HG03196 (cell line): ENCODE measurements around the gene RBM27.
A peak's percentile ranks its signal among the peaks of the same experiment; 100 is the strongest.
"Not testable (repeated sequence)": the region's sequence is repeated elsewhere in the genome, so short reads cannot be mapped to it uniquely, and the experiment has no call there.

ENCODE experiments used
- ATAC-seq: cut with Tn5 transposase; IDR thresholded peaks from one replicate; pipeline ENCODE4 v1.9.1; 2021; ENCODE audit not compliant: unreplicated experiment

Gene RBM27

DNA sequence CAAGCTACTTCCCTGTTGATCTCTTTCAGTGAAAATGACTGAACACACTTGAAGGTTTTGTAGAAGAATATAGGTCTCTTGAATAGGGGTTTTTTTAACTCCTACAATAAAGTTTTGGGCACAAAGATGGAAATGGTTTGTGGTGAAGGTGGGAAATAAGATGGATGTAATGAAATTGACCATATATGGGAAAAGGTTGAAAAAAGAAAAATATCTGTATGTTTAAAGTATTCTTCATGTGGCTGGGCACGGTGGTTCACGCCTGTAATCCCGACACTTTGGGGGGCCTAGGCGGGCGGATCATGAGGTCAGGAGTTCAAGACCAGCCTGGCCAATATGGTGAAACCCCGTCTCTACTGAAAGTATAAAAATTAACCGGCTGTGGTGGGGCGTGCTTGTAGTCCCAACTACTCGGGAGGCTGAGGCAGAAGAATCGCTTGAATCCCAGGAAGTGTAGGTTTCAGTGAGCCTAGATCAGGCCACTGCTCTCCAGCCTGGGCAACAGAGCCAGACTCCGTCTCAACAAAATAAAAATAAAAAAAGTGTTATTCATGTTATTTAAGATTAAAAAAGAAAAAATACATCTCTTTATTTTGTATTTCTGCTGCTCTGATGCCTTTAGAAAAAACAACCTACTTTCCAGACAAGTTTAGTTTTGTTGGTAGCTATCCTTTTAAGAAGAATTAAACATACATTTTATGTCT is 2.2 kb downstream of the RBM27 start:
- ATAC-seq = no peak

GRCh38 chr5:146206257-146206656 is 2.9 kb downstream of the RBM27 start:
- ATAC-seq = no peak

GRCh38 chr5:146208916-146209522 is 5.6 kb downstream of the RBM27 start:
- ATAC-seq = no peak

DNA sequence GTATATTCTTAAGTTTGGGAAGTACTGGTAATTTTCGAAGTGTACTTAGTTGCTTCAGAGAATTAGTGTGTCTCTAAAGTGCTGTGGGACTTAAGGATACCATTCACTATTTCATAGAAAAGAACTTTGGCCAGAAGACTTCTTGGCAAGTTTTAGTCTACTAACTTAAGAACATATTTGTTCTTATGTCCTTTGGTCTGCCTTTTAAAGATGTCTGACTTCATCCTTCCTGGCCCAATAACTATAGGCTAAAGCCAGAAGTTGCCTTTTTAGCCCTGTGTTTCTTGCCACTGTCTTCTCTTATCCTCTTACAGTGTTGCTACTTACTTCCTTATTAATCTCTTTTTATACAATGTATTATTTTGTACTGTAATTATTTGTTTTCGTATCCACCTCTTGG is 6.3 kb downstream of the RBM27 start:
- no peak for ATAC-seq

- not testable (repeated sequence) for ATAC-seq
Observed at GRCh38 chr5:146210810-146211209, 7.4 kb downstream of the RBM27 start.

DNA sequence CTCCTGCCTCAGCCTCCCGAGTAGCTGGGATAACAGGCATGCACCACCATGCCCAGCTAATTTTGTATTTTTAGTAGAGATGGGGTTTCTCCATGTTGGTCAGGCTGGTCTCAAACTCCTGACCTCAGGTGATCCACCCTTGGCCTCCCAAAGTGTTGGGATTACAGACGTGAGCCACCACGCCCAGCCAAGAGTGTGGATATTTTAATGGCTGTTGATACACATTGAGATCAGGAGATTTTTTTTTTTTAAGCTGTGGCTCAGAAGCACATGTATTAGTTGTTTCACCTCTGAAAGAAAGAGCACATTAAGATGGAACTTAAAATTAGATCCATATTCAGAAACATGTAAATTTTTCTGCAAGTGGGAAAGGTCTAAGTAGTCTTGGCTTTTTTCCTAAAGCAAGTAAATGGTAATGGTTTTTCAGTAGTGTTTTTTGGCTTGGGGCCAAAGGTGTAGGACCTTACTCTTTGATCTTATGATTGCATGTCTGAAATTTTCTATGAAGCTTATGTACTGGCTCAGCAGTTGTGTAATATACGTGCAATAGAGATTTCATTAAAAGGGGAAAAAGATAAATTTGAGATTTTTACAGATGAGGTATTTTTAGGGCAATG is 9.9 kb downstream of the RBM27 start:
- no peak for ATAC-seq

- ATAC-seq = not testable (repeated sequence)
Observed at GRCh38 chr5:146214881-146215280, 11.5 kb downstream of the RBM27 start.

DNA sequence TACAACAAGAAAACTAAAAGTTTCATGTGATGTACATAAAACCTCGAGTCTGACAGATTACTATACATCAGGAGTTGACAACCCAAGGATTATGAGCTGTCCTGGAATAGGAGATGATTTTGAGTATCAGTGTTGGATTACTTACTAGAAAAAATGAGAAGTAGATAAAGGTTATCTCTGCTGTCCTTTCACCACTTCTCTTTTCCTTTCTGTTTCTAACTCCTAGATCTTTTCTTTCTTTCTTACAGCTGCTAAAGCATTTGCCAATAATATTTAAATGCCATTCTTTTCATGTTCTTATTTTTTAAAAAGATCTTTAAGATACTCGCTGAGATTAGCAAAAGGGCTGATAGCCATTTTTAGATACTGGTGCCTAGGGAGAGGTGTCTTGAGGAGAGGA is 14.8 kb downstream of the RBM27 start:
- no peak for ATAC-seq

- ATAC-seq = no peak
Observed at GRCh38 chr5:146219243-146219642, 15.8 kb downstream of the RBM27 start.

DNA sequence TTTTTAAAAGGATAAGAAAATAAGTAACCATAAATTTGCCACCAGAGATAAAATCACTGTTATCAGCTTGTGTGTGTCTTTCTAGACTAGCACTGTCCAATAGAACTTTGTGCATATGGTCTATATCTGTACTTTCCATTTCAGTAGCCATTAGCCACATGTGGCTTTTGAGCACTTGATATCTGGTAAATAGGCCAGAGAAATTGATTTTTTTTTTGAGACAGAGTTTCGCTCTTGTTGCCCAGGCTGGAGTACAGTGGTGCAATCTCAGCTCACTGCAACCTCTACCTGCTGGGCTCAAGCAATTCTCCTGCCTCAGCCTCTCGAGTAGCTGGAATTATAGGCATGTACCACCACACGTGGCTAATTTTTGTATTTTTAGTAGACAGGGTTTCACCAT is 17.8 kb downstream of the RBM27 start:
- ATAC-seq = no peak

DNA sequence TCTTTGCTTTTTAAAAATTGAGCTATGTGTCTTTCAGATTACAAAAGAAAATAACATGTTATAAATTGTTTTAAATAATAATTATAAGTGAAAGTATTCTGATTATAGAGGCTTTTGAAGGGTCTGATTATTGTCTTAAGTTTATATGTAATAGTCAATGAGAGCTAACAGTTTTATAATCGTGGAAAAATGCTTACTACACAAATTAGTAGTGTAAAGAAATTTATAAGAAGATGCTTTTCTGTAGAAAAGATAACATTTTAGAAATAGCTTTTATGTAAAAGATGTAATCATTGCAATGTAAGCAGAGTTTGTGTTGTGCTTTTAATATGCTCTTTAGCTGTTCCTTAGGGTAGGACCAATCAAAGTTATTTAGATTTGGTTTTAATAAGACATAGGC is 18.6 kb downstream of the RBM27 start:
- no peak for ATAC-seq

DNA sequence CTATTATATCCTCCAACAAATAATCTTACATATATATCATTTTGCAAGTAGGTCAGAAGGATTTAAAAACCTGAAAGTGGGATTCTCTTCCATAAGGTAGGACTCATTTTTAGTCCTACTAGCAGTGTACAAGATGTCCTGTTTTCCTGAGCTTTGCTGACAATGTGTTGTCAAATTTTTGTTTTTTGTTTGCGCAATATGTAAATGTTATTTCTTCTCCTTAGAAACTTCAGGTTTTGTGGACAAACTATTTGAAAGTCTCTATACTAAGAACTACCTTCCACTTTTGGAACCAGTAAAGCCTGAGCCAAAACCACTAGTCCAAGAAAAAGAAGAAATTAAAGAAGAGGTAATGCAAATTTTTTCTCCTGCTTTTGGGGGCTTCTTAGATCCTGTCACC is 19.8 kb downstream of the RBM27 start:
- no peak for ATAC-seq

DNA sequence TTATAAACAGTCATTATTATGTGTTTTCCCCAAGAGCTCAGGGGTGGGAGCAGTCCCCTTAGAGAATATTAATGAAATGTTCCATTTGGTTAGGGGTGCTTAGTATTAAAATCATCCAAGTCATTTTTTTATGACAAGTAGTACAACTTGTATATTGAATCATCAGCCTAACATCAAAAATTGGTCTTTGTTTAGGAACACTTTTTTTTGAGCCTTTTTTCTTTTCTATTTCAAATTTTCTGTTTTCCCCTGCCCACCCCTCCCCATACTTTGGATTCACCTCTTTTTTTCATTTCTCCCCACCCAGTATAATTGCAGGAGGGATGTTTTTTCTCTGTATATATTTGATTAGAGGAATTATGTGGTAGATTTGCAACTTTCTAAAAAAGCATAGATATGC is 25.8 kb downstream of the RBM27 start:
- ATAC-seq = no peak

DNA sequence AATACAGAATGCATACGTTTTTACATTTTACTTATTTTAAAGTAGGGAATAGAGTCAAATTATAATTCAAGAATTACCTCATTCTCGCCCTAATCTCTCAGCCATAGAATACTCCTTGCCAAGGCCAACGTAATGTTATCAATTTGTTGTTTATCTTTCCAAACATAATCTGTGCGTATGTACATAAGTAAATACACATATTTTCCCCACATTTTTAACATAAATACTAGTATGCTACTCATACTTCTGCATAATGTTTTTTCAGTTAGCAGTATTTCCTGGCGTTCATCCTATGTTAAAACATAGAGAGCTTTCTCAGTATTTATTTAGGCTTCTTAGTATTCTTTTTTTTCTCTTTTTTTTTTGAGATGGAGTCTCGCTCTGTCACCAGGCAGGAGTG is 28.8 kb downstream of the RBM27 start:
- ATAC-seq = no peak

DNA sequence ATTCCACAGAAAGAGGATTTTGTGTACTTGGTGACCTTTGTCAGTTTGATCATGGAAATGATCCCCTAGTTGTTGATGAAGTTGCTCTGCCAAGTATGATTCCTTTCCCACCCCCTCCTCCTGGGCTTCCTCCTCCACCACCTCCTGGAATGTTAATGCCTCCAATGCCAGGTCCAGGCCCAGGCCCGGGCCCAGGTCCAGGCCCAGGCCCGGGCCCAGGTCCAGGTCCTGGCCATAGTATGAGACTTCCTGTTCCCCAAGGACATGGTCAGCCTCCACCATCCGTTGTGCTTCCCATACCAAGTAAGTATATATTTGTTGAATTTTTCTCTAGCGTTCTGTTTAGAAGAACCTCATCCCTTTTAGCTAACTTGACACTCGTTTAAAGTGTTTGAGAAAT is 30.0 kb downstream of the RBM27 start:
- ATAC-seq = no peak

- peak; percentile 69 for ATAC-seq
Observed at GRCh38 chr5:146238973-146239372, 35.6 kb downstream of the RBM27 start.

GRCh38 chr5:146240951-146241350 is 37.5 kb downstream of the RBM27 start:
- no peak for ATAC-seq

DNA sequence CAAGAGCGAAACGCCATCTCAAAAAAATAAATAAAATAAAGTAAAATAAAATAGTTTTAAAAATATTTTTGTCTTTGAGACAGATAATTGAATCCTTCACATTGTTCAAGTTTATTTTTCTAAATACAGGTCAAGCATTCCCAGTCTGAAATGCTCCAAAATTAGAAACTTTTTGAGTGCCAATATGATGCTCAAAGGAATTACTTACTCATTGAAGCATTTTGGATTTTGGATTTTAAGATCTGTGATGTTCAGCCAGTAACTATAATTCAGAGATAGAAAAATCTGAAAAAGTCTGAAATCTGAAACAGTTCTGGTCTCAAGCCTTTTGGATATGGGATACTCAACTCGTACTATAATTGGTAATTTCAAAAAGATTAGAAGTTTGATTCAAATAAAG is 39.8 kb downstream of the RBM27 start:
- ATAC-seq = no peak

DNA sequence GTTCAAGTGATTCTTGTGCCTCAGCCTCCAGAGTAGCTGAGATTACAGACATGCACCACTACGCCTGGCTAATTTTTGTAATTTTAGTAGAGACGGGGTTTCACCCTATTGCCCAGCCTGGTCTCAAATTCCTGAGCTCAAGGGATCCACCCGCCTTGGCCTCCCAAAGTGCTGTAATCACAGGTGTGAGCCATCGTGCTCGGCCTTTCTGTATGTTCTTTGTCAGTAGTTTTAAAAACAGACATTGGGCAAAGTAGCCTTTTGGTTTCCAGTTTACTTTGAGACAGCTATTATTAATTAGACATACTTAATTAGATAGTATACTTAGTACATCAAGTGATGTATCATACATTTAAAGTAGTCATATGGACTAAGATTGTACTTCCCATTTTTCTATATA is 45.2 kb downstream of the RBM27 start:
- ATAC-seq = no peak

- ATAC-seq = no peak
Observed at GRCh38 chr5:146249801-146250200, 46.4 kb downstream of the RBM27 start.
